Hepatocyte (in vitro differentiated cells): Measurements from ENCODE around the gene OR52D1. TPM values are rescaled to one million over a fixed set of nuclear protein-coding genes. Genes with fewer than 3 reads are reported as not detected.

Experiments
- DNase-seq: peaks from one replicate; pipeline ENCODE4 v3.0.0-alpha.2; 2016; ENCODE audit warnings: low spot score
- H2AFZ ChIP-seq: fragments of 200-600 bp; sonication (generic); 2 replicates; pipeline ENCODE4 v1.6.0; 2016; ENCODE audit warnings: antibody characterized with exemption, mild to moderate bottlenecking
- H3K27ac ChIP-seq: fragments of 200-600 bp; sonication (generic); 2 replicates; pipeline ENCODE4 v1.5.1; 2016; ENCODE audit warnings: mild to moderate bottlenecking
- H3K27me3 ChIP-seq: fragments of 200-600 bp; sonication (generic); 2 replicates; pipeline ENCODE4 v1.6.1; 2016
- H3K36me3 ChIP-seq: fragments of 200-600 bp; sonication (generic); replicated peaks from 2 replicates; pipeline ENCODE4 v1.5.1; 2016; ENCODE audit warnings: low read depth; ENCODE audit not compliant: insufficient read depth
- H3K4me1 ChIP-seq: fragments of 200-600 bp; sonication (generic); 2 replicates; pipeline ENCODE4 v1.5.1; 2016; ENCODE audit warnings: mild to moderate bottlenecking, moderate library complexity; ENCODE audit not compliant: insufficient read depth
- H3K4me2 ChIP-seq: fragments of 200-600 bp; sonication (generic); 2 replicates; pipeline ENCODE4 v1.6.0; 2016
- H3K4me3 ChIP-seq: fragments of 200-600 bp; sonication (generic); 2 replicates; pipeline ENCODE4 v1.5.1; 2016; ENCODE audit warnings: mild to moderate bottlenecking
- H3K79me2 ChIP-seq: fragments of 200-600 bp; sonication (generic); 2 replicates; pipeline ENCODE4 v1.6.0; 2017; ENCODE audit warnings: mild to moderate bottlenecking
- H3K9me2 ChIP-seq: fragments of 200-600 bp; sonication (generic); replicated peaks from 2 replicates; pipeline ENCODE4 v1.6.0; 2017; ENCODE audit warnings: mild to moderate bottlenecking; ENCODE audit not compliant: insufficient read depth
- H3K9me3 ChIP-seq: fragments of 200-600 bp; sonication (generic); 2 replicates; pipeline ENCODE4 v1.5.1; 2016; ENCODE audit warnings: low read depth, mild to moderate bottlenecking
- H4K20me1 ChIP-seq: fragments of 200-600 bp; sonication (generic); 2 replicates; pipeline ENCODE4 v1.6.0; 2016; ENCODE audit warnings: mild to moderate bottlenecking; ENCODE audit not compliant: insufficient read depth, poor library complexity, severe bottlenecking
- CTCF ChIP-seq: fragments of 200-600 bp; sonication (generic); IDR thresholded peaks from 2 replicates; pipeline ENCODE4 v1.5.1; 2016; ENCODE audit warnings: antibody characterized with exemption, mild to moderate bottlenecking; ENCODE audit not compliant: poor library complexity
- EZH2 ChIP-seq: fragments of 200-600 bp; sonication (generic); IDR thresholded peaks from 2 replicates; pipeline ENCODE4 v1.6.1; 2016; ENCODE audit warnings: antibody characterized with exemption, mild to moderate bottlenecking, borderline replicate concordance
- EZH2phosphoT487 ChIP-seq: fragments of 200-600 bp; sonication (generic); IDR thresholded peaks from one replicate; pipeline ENCODE4 v1.6.1; 2018; ENCODE audit warnings: antibody characterized with exemption, mild to moderate bottlenecking, low read depth, moderate library complexity; ENCODE audit not compliant: unreplicated experiment, severe bottlenecking
- WGBS: methylation state at CpG from one replicate; pipeline ENCODE4 v1.1.6; 2016; ENCODE audit warnings: low lambda C conversion rate; ENCODE audit errors: missing lambda C conversion rate; 5-methylcytosine and 5-hydroxymethylcytosine counted together
- polyA plus RNA-seq: library from polyadenylated mRNA; unstranded; fragments of >200 nt; fragmentation: Nextera tagmentation; extraction: Ambion mirVana; gene quantifications from 2 replicates; pipeline ENCODE4 v1.2.1, GENCODE V29; 2016
- total RNA-seq: library from RNA; depleted of rRNA; stranded (reverse); fragments of >200 nt; gene quantifications from 2 replicates; pipeline ENCODE4 v1.2.3, GENCODE V29; 2014

The OR52D1 gene
- total and polyA plus RNA-seq, 2 experiments from 2014 or later = not detected

GRCh38 chr11:5488798-5489399, 414 bp downstream of the OR52D1 start:
- no peaks in the 10 kb centered on the region for H3K9me3 ChIP-seq
- no peak for DNase-seq
- H2AFZ ChIP-seq = no peak overlapping the region
- H3K9me2 ChIP-seq = no peaks in the 10 kb centered on the region
- WGBS = 94% methylated on average over 4 of the region's 4 CpGs
- no peak overlapping the region for H3K27ac ChIP-seq
- H3K4me1 ChIP-seq = no peaks in the 10 kb centered on the region
- no peaks in the 10 kb centered on the region for H3K27me3 ChIP-seq
- no peaks in the 10 kb centered on the region for H3K79me2 ChIP-seq
- no peaks in the 10 kb centered on the region for H4K20me1 ChIP-seq
- H3K4me2 ChIP-seq = no peak overlapping the region
- TF ChIP-seq EZH2phosphoT487 (no peak), EZH2 (no peak), CTCF (no peak)
- H3K4me3 ChIP-seq = no peak overlapping the region
- H3K36me3 ChIP-seq = no peaks in the 10 kb centered on the region

GRCh38 chr11:5489576-5490357, 1.3 kb downstream of the OR52D1 start:
- Histone ChIP-seq H3K4me3 (no peak overlapping the region), H3K27me3 (no peaks in the 10 kb centered on the region), H3K9me3 (no peaks in the 10 kb centered on the region), H3K9me2 (no peaks in the 10 kb centered on the region), H3K4me1 (no peaks in the 10 kb centered on the region), H4K20me1 (no peaks in the 10 kb centered on the region), H2AFZ (no peak overlapping the region), H3K79me2 (no peaks in the 10 kb centered on the region), H3K4me2 (no peak overlapping the region), H3K27ac (no peak overlapping the region), H3K36me3 (no peaks in the 10 kb centered on the region)
- WGBS = 52% methylated on average over 5 of the region's 5 CpGs
- no peak for DNase-seq
- no peak for TF ChIP-seq EZH2
- no peak for TF ChIP-seq CTCF
- no peak for TF ChIP-seq EZH2phosphoT487

GRCh38 chr11:5499671-5500070, 11.2 kb downstream of the OR52D1 start:
- WGBS = 73% methylated on average over 2 of the region's 2 CpGs

GRCh38 chr11:5500393-5500801, 11.9 kb downstream of the OR52D1 start:
- no peaks in the 10 kb centered on the region for H3K79me2 ChIP-seq
- no peaks in the 10 kb centered on the region for H3K9me3 ChIP-seq
- H3K36me3 ChIP-seq = no peaks in the 10 kb centered on the region
- no peak for TF ChIP-seq EZH2phosphoT487
- TF ChIP-seq CTCF = no peak
- no peak for TF ChIP-seq EZH2
- WGBS = 89% methylated on average over 6 of the region's 6 CpGs
- H3K9me2 ChIP-seq = no peaks in the 10 kb centered on the region
- H3K4me2 ChIP-seq = no peak overlapping the region
- H3K27ac ChIP-seq = no peak overlapping the region
- H3K4me1 ChIP-seq = no peaks in the 10 kb centered on the region
- H2AFZ ChIP-seq = no peak overlapping the region
- no peaks in the 10 kb centered on the region for H4K20me1 ChIP-seq
- no peaks in the 10 kb centered on the region for H3K27me3 ChIP-seq
- no peak overlapping the region for H3K4me3 ChIP-seq
- DNase-seq = no peak

More at GRCh38 chr11:5499671-5500070, 11.2 kb downstream of the OR52D1 start:
- Histone ChIP-seq H3K4me1 (no peaks in the 10 kb centered on the region), H4K20me1 (no peaks in the 10 kb centered on the region), H3K27ac (no peak overlapping the region), H3K79me2 (no peaks in the 10 kb centered on the region), H3K36me3 (no peaks in the 10 kb centered on the region), H3K9me3 (no peaks in the 10 kb centered on the region), H3K4me3 (no peak overlapping the region), H2AFZ (no peak overlapping the region), H3K27me3 (no peaks in the 10 kb centered on the region), H3K9me2 (no peaks in the 10 kb centered on the region), H3K4me2 (no peak overlapping the region)
- no peak for DNase-seq
- no peak for TF ChIP-seq EZH2phosphoT487
